HG03064 (cell line): ENCODE measurements around the gene TAF11L5.
"Not testable (repeated sequence)": the region's sequence is repeated elsewhere in the genome, so short reads cannot be mapped to it uniquely, and the experiment has no call there.

Experiments used
- ATAC-seq: cut with Tn5 transposase; IDR thresholded peaks from one replicate; pipeline ENCODE4 v1.9.1; 2021; ENCODE audit warnings: low read depth; ENCODE audit not compliant: unreplicated experiment

The TAF11L5 gene

GRCh38 chr5:17524935-17525334, at the start of gene TAF11L5:
TSS of gene TAF11L5 (plus strand) at chr5:17525235.
- not testable (repeated sequence) for ATAC-seq

GRCh38 chr5:17477043-17477442, 48.0 kb upstream of the TAF11L5 start:
- no peak for ATAC-seq

- ATAC-seq: no peak
Observed at GRCh38 chr5:17477573-17478265, 47.3 kb upstream of the TAF11L5 start.

- ATAC-seq: no peak
Observed at GRCh38 chr5:17481378-17481777, 43.7 kb upstream of the TAF11L5 start.

GRCh38 chr5:17482790-17483189, 42.2 kb upstream of the TAF11L5 start:
- ATAC-seq: no peak

GRCh38 chr5:17486464-17487173, 38.4 kb upstream of the TAF11L5 start:
- not testable (repeated sequence) for ATAC-seq

- no peak for ATAC-seq
Observed at GRCh38 chr5:17487174-17487512, 37.9 kb upstream of the TAF11L5 start.

GRCh38 chr5:17491257-17491656, 33.8 kb upstream of the TAF11L5 start:
- ATAC-seq: not testable (repeated sequence)

- ATAC-seq: no peak
Observed at GRCh38 chr5:17492770-17493169, 32.3 kb upstream of the TAF11L5 start.

GRCh38 chr5:17497446-17497845, 27.6 kb upstream of the TAF11L5 start:
- ATAC-seq: no peak

- ATAC-seq: not testable (repeated sequence)
Observed at GRCh38 chr5:17497931-17498330, 27.1 kb upstream of the TAF11L5 start, which contains the start of gene TAF11L2. TSS of gene TAF11L2 (plus strand) at chr5:17498231.

- ATAC-seq: no peak
Observed at GRCh38 chr5:17511775-17512325, 13.2 kb upstream of the TAF11L5 start.

GRCh38 chr5:17517526-17517925, 7.5 kb upstream of the TAF11L5 start:
- not testable (repeated sequence) for ATAC-seq

- ATAC-seq: not testable (repeated sequence)
Observed at GRCh38 chr5:17518067-17518466, 7.0 kb upstream of the TAF11L5 start, which contains the start of gene TAF11L3. TSS of gene TAF11L3 (plus strand) at chr5:17518367.

GRCh38 chr5:17519508-17519907, 5.5 kb upstream of the TAF11L5 start:
- ATAC-seq: not testable (repeated sequence)

GRCh38 chr5:17521501-17521900, 3.5 kb upstream of the TAF11L5 start, which contains the start of gene TAF11L4:
TSS of gene TAF11L4 (plus strand) at chr5:17521801.
- not testable (repeated sequence) for ATAC-seq

GRCh38 chr5:17526504-17526903, 1.5 kb downstream of the TAF11L5 start:
- not testable (repeated sequence) for ATAC-seq

- ATAC-seq: not testable (repeated sequence)
Observed at GRCh38 chr5:17528369-17528768, 3.3 kb downstream of the TAF11L5 start, which contains the start of gene TAF11L6. TSS of gene TAF11L6 (plus strand) at chr5:17528669.
